ENCODE data around the gene SAP30.

Gene SAP30

DNA sequence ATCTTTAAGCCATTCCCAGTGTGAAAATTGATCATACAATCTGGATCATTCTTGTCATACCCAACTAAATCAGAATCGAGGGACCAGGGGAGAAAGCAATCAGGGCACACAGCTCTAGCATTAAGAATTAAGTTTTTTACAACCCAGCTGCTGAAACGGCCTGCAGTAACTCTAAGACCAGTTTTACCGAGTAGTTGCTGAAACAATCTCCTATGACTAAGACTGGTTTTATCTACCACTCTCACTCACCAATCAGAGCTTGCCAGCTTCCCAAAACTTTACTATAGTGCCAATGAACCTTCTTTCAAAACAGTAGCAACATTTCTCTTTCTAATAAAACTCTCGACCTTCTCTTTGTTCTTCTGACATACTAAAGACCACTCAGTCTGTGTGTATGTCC lies 2.8 kb upstream of the SAP30 start:
- no peak for DNase-seq

DNA sequence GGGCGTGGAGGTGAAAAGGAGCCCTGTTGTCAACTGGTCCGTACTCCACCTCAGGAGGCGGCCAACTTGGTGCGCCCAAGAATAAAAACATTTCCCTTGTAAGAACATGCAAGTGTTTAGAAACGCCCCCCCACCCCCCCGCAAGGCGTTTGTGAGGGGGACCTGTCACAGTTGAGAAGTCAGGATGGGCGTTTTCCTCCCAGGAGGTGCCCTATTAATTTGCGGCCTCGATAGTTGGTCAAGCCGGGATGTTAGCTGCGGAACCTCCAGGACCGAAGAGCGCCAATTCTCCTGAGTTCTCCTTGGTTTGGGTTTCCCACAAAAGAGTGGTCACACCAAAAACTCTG lies 651 bp upstream of the SAP30 start:
- DNase-seq: no peak

DNA sequence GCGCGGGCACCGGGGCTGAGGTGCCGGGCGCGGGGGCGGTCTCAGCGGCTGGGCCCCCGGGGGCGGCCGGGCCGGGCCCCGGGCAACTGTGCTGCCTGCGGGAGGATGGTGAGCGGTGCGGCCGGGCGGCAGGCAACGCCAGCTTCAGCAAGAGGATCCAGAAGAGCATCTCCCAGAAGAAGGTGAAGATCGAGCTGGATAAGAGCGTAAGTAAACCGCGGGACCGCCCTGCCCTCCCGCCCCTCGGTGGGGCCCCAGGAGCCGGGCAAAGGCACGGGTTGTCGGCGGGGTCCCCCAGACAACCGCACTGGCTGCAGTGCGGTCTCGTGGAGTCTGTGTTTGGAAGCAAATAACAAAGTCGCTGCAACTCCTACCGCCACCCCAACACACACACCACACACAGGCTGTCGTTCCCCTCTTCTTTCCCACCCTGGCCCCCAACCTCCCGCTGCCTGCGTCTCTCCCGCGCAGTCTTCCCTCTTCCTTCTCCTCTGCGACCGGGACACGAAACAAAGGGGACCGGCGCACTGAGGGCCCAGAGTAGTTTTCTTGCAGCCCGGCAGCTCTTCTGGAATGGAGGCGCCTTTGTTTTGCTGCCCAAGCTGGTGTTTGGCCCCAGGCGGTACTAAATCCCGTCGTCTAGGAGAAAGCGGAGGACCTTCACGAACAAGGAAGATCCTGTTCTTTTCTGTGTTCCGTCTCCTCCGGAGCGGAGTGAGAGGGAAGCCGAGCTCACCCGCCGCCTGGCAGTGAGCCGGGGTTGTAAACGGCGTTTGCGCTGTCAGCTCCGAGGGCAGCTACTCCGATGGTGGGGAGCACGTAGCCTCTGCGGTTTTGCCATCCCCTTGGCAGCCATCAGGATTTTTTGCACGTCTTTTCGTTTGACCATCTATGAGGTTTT lies 788 bp downstream of the SAP30 start:
- peak in 1 of 2 experiments; percentile 36 for DNase-seq

DNA sequence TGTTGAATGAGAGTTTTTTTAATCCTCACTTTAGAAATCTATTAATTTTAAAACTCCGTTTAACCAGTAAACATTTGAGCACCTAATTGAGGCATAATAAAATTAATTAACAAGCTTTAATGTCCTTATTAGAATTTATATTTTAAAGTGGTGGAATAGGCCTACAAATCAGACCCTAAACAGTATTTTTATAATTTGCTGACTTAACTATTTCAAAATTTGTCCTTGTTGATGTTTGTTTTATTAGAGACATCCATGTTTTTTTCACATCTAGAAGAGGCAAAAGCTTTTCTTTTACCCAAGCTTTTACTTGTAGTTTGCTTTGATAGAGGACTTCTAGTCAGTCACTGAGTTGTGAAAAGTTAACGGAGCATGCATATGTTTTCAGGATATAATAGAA lies 3.8 kb downstream of the SAP30 start:
- DNase-seq: no peak

DNA sequence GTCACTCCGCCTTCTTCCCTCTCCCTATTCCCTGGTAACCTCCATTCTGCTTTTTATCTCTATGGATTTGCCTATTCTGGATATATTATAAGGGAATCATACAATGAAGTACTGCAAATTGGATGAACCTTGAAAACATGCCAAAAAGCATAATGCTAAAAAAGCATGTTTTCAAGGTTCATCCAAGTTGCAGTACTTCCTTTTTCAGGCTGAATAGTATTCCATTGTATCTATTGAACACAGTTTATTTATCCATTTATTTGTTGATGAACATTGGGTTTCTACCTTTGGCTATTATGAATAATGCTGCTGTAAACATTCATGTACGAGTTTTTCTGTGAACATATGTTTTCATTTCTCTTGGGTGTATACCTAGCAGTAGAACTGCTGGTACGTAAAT lies 9.2 kb downstream of the SAP30 start:
- DNase-seq: no peak

DNA sequence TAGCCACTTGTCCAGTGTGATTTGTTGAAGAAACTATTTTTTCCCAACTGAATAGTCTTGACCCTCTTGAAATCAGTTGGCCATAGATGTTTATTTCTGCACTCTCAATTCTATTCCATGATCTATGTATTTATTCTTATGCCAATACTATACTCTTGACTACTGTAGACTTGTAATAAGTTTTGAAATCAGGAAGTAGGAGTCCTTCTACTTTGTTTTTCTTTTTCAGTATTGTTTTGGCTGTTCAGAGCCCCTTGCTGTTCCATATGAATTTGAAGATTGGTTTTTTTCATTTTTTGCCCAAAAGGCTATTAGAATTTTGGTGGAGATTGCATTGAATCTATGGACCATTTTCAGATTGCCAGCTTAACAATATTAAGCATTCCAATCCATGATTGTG lies 10.2 kb downstream of the SAP30 start:
- DNase-seq: no peak

DNA sequence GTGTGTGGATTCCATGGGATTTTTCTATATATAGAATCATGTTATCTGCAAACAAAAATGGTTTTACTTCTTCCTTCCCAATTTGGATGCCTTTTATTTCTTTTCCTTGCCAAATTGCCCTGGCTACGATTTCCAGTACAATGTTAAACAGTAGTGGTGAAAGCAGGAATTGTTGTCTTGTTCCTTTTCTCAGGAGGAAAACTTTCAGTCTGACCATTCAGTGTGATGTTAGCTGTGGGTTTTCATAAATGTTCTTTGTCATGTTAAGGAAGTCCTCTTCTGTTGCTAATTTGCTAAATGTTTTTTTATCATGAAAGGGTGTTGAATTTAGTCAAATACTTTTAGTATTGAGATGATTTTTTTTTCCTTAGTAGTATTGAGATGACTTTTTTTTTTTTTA lies 10.9 kb downstream of the SAP30 start:
- no peak for DNase-seq

DNA sequence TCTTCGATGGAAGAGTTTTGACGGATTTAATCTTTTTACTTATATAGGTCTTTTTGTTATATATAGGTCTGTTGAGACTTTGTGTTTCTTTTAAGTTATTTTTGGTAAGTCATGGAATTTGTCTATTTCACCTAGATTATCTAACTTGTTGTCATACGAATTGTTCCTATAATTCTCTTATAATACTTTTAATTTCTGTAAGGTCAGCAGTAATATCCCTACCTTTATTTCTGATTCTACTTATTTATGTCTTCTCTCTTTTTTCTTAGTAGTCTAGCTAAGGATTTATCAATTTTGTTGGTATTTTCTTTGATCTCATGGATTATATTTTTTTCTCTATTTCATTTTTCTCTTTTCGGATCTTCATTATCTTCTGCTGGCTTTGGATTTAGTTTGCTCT lies 11.6 kb downstream of the SAP30 start:
- no peak for DNase-seq

DNA sequence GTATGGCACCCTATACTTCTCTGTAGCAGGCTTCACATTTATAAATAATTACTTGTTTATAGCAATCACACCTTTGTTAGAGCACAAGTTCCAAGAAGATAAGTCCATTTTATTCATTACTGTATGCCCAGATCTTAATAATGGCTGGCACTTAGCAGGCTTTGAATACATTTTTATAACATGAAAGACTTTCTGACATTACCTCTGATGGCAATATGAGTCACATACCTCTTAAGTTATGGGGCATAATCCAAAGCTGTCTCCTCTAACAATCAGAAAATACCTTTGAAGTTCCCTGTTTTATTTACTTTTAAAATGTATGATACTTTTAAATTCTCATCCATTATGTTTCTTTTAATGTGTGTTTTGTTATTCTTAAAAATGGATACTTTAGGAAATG lies 16.0 kb downstream of the SAP30 start:
- no peak for DNase-seq

DNA sequence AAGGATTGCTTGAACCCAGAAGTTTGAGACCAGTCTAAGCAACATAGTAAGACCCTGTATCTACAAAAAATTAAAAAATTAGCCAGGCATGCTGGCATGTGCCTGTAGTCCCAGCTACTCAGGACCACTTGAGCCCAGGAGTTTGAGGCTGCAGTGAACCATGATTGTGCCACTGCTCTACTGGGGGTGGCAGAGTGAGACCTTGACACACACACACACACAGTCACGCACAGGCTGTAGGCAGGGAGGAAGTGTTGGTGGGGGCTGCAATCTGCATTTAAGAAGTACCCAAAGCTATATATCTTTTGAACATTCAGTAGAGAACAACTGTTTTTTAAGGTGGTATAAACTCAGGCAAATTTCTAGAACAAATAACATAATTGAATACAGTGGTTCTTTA lies 20.9 kb downstream of the SAP30 start:
- DNase-seq: no peak

DNA sequence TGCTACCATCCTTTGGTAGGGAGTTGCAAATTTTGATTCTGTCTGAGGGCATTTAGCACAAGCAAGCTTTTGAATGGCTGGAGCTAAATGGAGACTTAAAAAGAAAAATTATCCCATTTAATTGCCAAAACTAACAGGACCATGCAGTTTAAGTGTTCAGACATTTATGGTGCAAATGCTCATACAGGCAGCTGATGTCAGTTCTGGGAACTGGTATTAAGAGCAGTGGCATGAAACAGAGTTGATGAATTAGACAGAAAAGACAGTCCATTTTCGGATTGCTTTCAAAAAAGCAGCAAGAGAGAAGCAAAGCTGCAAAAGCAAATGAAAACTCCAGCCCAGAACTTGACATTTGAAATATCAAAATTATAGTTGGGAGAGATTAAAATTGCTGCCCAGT lies 26.9 kb downstream of the SAP30 start:
- DNase-seq: no peak

DNA sequence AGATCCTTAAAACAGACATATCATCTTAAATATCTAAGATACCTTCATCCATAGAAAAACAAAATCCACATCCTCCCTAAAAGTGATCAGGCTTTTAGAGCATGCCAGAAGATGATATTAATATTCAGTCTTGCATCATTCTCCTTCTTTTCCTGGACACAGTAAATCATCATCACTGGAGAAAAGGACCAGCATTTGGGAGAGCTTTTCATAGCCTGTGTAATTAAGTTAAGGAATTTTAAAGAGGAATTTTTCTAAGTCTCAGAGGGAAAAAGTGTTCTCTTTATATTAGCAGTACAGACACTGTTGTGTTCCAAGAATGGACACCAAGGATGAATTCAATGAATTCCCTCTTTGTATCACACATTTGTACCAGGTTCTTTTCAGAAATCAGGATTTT lies 27.5 kb downstream of the SAP30 start:
- DNase-seq: no peak

DNA sequence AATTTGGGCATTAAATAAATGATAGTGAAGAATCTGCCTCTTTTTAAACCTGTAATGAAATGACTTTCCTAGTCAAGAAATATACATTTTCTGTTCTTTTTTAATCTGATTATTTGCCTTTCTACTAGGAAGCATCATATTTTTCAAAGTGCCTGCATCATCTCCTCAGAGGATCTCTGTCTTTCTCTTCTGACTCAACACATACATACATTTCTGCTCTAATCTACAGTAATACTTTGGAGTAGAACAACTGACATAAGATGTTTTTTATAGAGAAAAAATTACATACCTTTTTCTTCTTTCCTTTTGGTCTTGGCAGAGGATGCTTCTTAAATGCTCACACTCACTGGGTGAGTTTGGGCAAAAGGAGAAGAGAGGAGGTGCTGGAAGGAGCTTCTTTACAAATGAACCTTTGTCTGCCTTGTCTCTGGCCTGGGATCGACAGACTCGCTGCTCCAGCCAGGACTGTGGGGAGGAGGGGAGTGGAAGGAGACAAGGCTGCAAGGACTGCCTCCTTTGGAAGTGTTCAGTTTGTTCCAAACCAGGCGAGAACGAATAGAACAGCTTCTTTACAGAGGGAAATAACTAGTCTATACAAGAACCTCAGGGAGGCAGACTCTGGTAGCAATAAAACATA lies 28.1 kb downstream of the SAP30 start, which contains the start of gene SCRG1:
Gene SCRG1 (minus strand): TSS at position 338 of the 637 bp plus-strand sequence. CDS start 7,702 bp downstream, outside the sequence.
- no peak for DNase-seq

DNA sequence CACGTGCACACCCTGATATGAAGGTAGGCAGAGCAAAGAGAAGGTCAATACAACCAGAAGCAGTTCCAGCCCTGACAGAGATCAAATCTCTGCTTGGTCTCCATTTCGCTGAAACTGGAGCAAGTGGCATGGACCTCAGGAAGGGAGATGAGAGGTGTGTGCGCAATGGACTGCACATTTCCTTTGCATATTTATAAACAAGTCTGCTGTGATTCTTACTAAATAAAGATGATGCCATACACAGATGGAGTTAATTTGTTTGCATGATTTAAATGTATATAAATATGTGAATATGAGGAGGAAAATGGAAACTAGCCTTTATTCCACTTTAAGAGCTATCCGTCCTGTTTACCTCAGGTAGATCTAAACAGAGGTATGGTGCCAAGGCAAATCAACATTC lies 30.3 kb downstream of the SAP30 start:
- no peak for DNase-seq

DNA sequence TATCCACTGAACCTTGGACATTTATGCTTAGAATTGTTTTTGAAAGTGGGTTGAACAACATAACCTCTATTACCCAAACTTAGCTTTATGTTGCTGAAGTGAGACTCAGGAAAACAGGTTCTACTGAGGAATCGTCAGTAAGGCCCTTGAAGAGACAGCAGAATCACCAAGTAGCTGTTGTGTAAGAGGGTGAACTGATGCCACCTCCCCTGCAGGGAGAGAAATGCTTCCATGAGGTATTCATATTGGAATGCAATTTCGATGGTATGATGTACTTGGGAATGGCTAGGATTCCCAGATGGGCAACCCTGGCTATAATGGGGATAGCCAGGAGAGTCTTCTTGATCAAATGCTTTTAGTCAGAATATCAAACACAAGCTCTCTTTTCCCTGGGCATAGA lies 32.3 kb downstream of the SAP30 start:
- DNase-seq: no peak

DNA sequence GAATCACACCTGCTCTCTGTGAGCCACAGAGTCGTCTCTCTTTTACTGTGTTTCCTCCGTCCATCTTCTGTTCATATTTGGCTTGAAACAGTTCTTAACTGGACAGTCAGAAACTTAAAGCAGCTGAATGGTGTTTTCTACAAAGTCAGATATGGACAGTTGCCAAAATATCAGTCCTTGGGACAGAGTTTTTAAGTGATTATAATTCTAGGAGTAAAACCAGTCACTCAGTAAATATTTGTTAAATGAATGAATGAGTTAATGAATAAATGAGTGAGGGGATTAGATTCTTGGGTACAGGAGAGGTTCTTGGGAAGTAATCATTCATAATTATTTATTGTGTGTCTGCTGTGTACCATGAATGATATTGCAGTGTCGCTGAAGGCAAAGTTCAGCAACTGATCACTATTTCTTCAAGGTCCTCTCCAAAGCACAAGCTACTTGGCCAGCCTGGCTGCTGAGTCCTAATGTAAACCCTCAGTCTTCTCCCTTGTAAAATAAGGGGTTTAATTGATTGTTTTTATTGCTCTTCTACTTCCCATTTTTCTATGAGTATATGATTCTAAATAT lies 33.6 kb downstream of the SAP30 start:
- DNase-seq: no peak

DNA sequence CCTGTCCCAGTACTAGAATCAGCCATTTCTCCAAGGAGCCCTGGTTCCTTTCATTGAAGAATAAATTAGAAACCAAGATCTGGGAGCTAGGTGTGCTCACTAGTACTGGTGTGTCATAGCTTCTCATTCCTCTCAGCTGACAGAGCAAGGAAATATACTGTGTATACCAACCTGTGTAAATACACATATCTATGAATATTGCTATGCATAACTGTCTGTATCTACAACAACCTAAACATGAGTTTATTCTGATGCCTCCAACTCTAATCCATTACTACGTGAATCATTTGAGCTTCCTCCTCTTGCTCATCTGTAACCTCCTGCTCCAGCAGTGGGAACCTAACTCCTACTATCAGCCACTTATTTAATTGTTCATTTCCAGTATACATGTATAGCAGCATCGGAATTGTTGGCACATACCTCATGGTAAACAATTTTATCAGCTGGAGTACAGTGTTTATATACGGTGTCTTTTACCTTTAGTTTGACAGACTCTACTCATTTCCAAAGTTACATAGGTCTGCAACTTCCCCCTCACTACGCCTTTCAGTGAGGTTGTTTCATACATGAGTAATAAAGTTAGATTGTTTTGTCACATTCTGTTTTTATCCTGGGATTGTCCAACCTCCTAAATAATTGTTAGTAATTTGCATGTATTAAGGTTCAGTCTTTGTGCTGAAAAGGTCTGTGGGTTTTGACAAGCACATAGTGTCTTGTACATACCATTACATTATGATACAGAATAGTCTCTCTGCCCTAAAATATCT lies 35.3 kb downstream of the SAP30 start:
- DNase-seq: no peak

DNA sequence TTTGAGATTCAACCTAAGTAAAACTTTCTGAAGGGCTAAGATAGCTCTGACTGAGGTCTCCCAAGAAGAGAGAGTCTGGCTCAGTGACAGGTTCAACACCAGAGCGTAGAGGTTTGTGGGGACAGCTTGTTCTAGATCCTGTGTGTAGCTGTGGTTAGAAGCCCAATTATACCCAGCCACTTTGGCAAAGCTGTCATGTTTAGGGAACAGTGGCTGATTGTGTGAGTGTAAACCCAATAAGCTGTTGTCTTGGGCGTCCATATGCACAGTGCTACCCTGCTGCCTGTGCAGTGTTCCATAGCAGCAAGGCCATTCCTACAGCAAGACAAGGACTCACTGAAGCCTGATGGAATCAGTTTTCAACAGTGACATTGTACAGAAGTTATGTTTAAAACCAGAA lies 39.3 kb downstream of the SAP30 start:
- no peak for DNase-seq

DNA sequence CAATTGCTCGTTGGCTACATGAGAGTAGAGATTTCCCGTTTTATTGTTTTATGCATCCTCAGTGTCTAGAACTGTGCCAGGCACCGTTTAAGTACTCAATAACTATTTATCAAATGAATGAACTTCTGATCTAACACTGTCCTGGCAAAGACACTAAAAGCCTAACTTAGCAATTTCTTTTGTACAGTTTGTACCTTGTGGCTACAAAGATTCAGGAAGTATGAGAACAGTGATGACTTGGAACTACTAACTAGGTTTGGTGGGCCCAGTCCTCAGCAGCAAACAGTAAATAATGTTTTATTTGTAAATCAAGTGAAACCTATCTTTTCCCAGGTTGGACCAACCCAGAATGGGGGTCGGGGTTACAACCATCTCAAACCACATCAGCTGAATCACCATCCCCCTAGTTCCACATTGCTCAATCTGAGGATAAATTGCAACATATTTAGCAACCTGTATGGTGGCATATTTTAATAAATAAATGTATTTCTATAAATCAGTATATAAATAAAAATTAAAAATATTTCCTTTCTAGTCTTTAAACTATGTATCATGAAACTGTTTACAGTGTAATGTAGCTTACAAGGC lies 40.4 kb downstream of the SAP30 start:
- DNase-seq: no peak

DNA sequence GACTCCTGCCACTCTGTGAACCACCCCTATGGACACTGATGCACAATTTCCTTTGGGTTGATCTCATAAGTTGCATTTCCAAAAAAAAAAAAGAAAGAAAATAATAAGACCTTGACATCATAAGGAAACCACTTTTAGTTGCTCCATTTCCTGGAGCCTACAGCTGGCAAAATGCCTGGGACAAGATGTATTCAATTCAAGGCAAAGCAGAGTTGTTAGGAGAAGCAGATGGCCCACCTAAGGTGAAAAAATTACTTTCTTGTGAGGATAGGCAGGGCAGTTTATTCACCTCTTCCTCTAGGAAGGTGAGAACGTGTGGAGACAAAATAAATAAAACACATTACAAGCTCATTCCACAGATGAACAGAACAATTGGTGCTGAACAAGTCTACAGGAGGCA lies 42.3 kb downstream of the SAP30 start:
- DNase-seq: no peak

DNA sequence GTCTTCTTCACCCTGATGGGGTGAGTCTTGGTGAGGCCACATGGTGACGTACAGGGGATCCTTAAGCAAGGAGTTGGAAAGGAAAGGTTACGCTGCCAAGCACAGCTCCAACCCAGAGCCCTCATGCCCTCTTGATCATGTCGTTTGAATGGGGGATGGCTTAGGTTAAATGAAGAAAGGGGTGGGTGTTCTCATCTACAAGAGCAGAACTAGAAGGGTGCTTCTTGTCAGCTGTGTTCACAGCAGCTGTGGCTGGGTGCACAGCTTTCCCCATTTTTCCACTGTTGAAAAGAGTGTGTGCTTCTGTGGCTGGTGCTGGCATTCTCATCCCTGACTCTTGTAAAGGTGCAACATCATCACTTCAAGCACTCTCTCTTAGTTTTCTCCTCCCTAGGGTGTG lies 43.7 kb downstream of the SAP30 start:
- DNase-seq: no peak

DNA sequence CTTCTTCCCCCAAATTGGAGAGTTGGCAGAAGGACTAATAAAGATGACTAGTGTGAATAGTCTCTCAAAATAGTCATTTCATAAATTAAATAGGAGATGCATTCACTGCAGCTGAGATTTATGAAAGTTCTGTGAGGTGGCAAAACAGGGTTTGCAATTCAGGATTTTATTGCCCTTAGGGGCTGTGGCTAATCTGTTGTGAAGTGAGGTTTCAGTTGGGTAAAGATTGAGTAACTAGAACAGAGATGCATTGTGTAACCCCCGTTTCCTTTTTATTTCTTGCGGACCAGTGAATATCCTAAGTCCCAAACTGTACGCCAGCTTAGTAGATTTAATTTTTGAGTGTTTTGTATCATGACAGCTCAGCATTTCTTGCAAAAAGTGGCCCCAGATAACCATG lies 44.3 kb downstream of the SAP30 start:
- no peak for DNase-seq

Data from NCI-H1930 (cell line).